Neural cell (in vitro differentiated cells): Measurements from ENCODE around the gene IL1RL2.

Source experiments
- CTCF ChIP-seq: fragments of 450-650 bp; IDR thresholded peaks from 2 replicates; pipeline ENCODE4 v1.5.1; 2014; ENCODE audit warnings: antibody characterized with exemption, mild to moderate bottlenecking, moderate library complexity; ENCODE audit not compliant: poor library complexity, severe bottlenecking
- EP300 ChIP-seq: fragments of 450-650 bp; conservative IDR thresholded peaks from 2 replicates; pipeline ENCODE4 v1.6.1; 2014; ENCODE audit warnings: antibody characterized with exemption, mild to moderate bottlenecking, moderate library complexity; ENCODE audit not compliant: poor library complexity, severe bottlenecking
- EZH2 ChIP-seq: fragments of 200-600, 300-800 bp; shearing (Covaris generic), sonication (generic); IDR thresholded peaks from 2 replicates; pipeline ENCODE4 v1.6.1; 2014; ENCODE audit warnings: antibody characterized with exemption, low read length, borderline replicate concordance, mild to moderate bottlenecking; ENCODE audit not compliant: insufficient read depth, poor library complexity, severe bottlenecking
- MXI1 ChIP-seq: fragments of 450-650 bp; conservative IDR thresholded peaks from 2 replicates; pipeline ENCODE4 v1.6.1; 2014; ENCODE audit warnings: antibody characterized with exemption, mild to moderate bottlenecking; ENCODE audit not compliant: poor library complexity, severe bottlenecking
- POLR2AphosphoS5 ChIP-seq: IDR thresholded peaks from 2 replicates; pipeline ENCODE4 v1.6.1; 2012
- SMC3 ChIP-seq: fragments of 450-650 bp; conservative IDR thresholded peaks from 2 replicates; pipeline ENCODE4 v1.6.1; 2014; ENCODE audit warnings: antibody characterized with exemption, mild to moderate bottlenecking, moderate library complexity; ENCODE audit not compliant: poor library complexity
- TAF1 ChIP-seq: IDR thresholded peaks from 2 replicates; pipeline ENCODE4 v1.6.1; 2012; ENCODE audit warnings: low read depth

- TF ChIP-seq CTCF = no peak
- no peak for TF ChIP-seq POLR2AphosphoS5
- no peak for TF ChIP-seq EZH2
- no peak for TF ChIP-seq EP300
- no peak for TF ChIP-seq SMC3
- TF ChIP-seq TAF1 = no peak
- TF ChIP-seq MXI1 = no peak
These were observed 92.0 kb downstream of the IL1RL2 start for GRCh38 chr2:102278720-102279390.
